GM12878 (cell line): ENCODE data around the gene NAA35. TPM values are rescaled to one million over a fixed set of nuclear protein-coding genes. Genes with fewer than 3 reads are reported as not detected.

ENCODE experiments used
- ATAC-seq: fragments of 200-7000 bp; cut with Tn5 transposase; 3 replicates; pipeline ENCODE4 v1.9.1; 2020; ENCODE audit warnings: mild to moderate bottlenecking, moderate library complexity
- BruUV-seq: library from RNA; stranded (reverse); fragments of 400-500 nt; replicated peaks from 2 replicates; lab custom pipeline; 2021; lab: Mats Ljungman, UMichigan
- CTCF ChIA-PET: fragments of 300-600 bp; sonication (Branson Sonifier 250); formaldehyde crosslinking; extraction: SDS; loops from one replicate; lab custom pipeline; 2021; ENCODE audit warnings: inconsistent platforms; lab: Yijun Ruan, JAX
- POLR2A ChIA-PET: fragments of 350-600 bp; formaldehyde crosslinking; extraction: SDS; loops from one replicate; lab custom pipeline; 2021; ENCODE audit warnings: inconsistent platforms; lab: Charles Lee
- RAD21 ChIA-PET: fragments of 300-600 bp; sonication (Branson Sonifier 250); formaldehyde crosslinking; loops from one replicate; lab custom pipeline; 2023; ENCODE audit warnings: antibody characterized with exemption; ENCODE audit not compliant: unreplicated experiment; lab: Charles Lee
- SMC1A ChIA-PET: fragments of 300-600 bp; sonication (Branson Sonifier 250); formaldehyde crosslinking; loops from one replicate; lab custom pipeline; 2023; ENCODE audit not compliant: unreplicated experiment, uncharacterized antibody; lab: Charles Lee
- DNase-seq: peaks from one replicate; pipeline ENCODE4 v3.0.0-alpha.2; 2011; ENCODE audit warnings: low read depth, low spot score
- FAIRE-seq: peaks from 3 replicates; lab custom pipeline; 2011; peaks lifted over from hg19 to GRCh38; lab: Jason Lieb, UNC
- H2AFZ ChIP-seq: 2 replicates; pipeline ENCODE4 v1.6.0; 2011; ENCODE audit warnings: low read depth, low read length, control low read depth; ENCODE audit not compliant: control insufficient read depth
- H3K27ac ChIP-seq: 2 replicates; pipeline ENCODE4 v1.5.1; 2011; ENCODE audit warnings: control low read depth; ENCODE audit not compliant: control insufficient read depth, insufficient read depth
- H3K27me3 ChIP-seq, 2 experiments: replicated peaks in 1 of 2; 2 replicates each; pipeline versions ENCODE4 v1.6.0 to v1.6.1; 2011; ENCODE audit warnings: low read length in 1 of 2; ENCODE audit not compliant: control insufficient read depth in 2 of 2, insufficient read depth in 2 of 2
- H3K36me3 ChIP-seq, 2 experiments: 2 replicates each; pipeline ENCODE4 v1.5.1; 2011; ENCODE audit warnings: low read length in 1 of 2; ENCODE audit not compliant: control insufficient read depth in 2 of 2, insufficient read depth in 2 of 2
- H3K4me1 ChIP-seq: 2 replicates; pipeline ENCODE4 v1.6.1; 2011; ENCODE audit warnings: mild to moderate bottlenecking, low read length, moderate library complexity, mixed read lengths; ENCODE audit not compliant: control insufficient read depth, insufficient read depth
- H3K4me2 ChIP-seq: 2 replicates; pipeline ENCODE4 v1.6.0; 2011; ENCODE audit warnings: control low read depth; ENCODE audit not compliant: control insufficient read depth, insufficient read depth
- H3K4me3 ChIP-seq: fragments of 200-600 bp; sonication (generic); 2 replicates; pipeline ENCODE4 v1.5.1; 2016
- H3K79me2 ChIP-seq: 2 replicates; pipeline ENCODE4 v1.6.0; 2011; ENCODE audit warnings: low read length; ENCODE audit not compliant: control insufficient read depth, insufficient read depth
- H3K9ac ChIP-seq: 2 replicates; pipeline ENCODE4 v1.8.0; 2011; ENCODE audit warnings: low read length, control low read depth, mixed read lengths; ENCODE audit not compliant: control insufficient read depth, insufficient read depth
- H3K9me3 ChIP-seq: replicated peaks from 3 replicates; pipeline ENCODE4 v1.5.1; 2011; ENCODE audit warnings: mild to moderate bottlenecking, low read length; ENCODE audit not compliant: control insufficient read depth, insufficient read depth
- H4K20me1 ChIP-seq: 2 replicates; pipeline ENCODE4 v1.6.0; 2011; ENCODE audit not compliant: control insufficient read depth, insufficient read depth
- BCL11A ChIP-seq: IDR thresholded peaks from 2 replicates; pipeline ENCODE4 v1.6.1; 2011; ENCODE audit warnings: low read depth, low read length
- BRCA1 ChIP-seq: IDR thresholded peaks from 2 replicates; pipeline ENCODE4 v1.6.1; 2011; ENCODE audit warnings: low read depth, low read length, improper control_type of control experiment
- CBX3 ChIP-seq: fragments of 200-600 bp; sonication (generic); IDR thresholded peaks from 2 replicates; pipeline ENCODE4 v1.6.1; 2016; ENCODE audit warnings: low read depth, borderline replicate concordance
- CBX5 ChIP-seq: sonication (generic); IDR thresholded peaks from 2 replicates; pipeline ENCODE4 v1.6.1; 2016; ENCODE audit warnings: low read depth, moderate library complexity, mild to moderate bottlenecking, inconsistent platforms
- HDAC6 ChIP-seq: fragments of 200-600 bp; sonication (generic); IDR thresholded peaks from one replicate; pipeline ENCODE4 v1.8.0; 2017; ENCODE audit warnings: antibody characterized with exemption; ENCODE audit not compliant: unreplicated experiment
- KAT2A ChIP-seq: conservative IDR thresholded peaks from 2 replicates; pipeline ENCODE4 v1.6.1; 2011; ENCODE audit warnings: low read depth, low read length; ENCODE audit not compliant: control insufficient read depth
- MEF2A ChIP-seq: IDR thresholded peaks from 2 replicates; pipeline ENCODE4 v1.6.1; 2011; ENCODE audit warnings: low read depth, mild to moderate bottlenecking, low read length, moderate library complexity; ENCODE audit not compliant: insufficient read depth
- MXI1 ChIP-seq: fragments of 150-350 bp; IDR thresholded peaks from 2 replicates; pipeline ENCODE4 v1.6.1; 2011; ENCODE audit warnings: low read depth, mild to moderate bottlenecking, inconsistent platforms, low read length, improper control_type of control experiment
- RAD51 ChIP-seq: fragments of 450-650 bp; IDR thresholded peaks from 2 replicates; pipeline ENCODE4 v1.6.1; 2016; ENCODE audit warnings: moderate library complexity, mild to moderate bottlenecking, inconsistent platforms
- RUNX3 ChIP-seq: IDR thresholded peaks from 2 replicates; pipeline ENCODE4 v1.6.1; 2012; ENCODE audit warnings: low read length, inconsistent platforms
- SIX5 ChIP-seq: IDR thresholded peaks from 2 replicates; pipeline ENCODE4 v1.6.1; 2011; ENCODE audit warnings: mild to moderate bottlenecking, low read depth, low read length, moderate library complexity; ENCODE audit not compliant: severe bottlenecking
- SMAD1 ChIP-seq: fragments of 450-650 bp; IDR thresholded peaks from 2 replicates; pipeline ENCODE4 v1.6.1; 2018; ENCODE audit warnings: mild to moderate bottlenecking, low read depth; ENCODE audit not compliant: partially characterized antibody
- SP1 ChIP-seq: IDR thresholded peaks from one replicate; pipeline ENCODE4 v1.6.1; 2011; ENCODE audit warnings: low read depth, low read length
- SRF ChIP-seq, 2 experiments: IDR thresholded peaks; 2 replicates each; pipeline ENCODE4 v1.6.1; 2011; ENCODE audit warnings: low read depth in 2 of 2, low read length in 2 of 2, mild to moderate bottlenecking in 1 of 2, moderate library complexity in 1 of 2
- ZNF24 ChIP-seq: fragments of 450-650 bp; IDR thresholded peaks from 2 replicates; pipeline ENCODE4 v1.6.1; 2017; ENCODE audit warnings: antibody characterized with exemption, mild to moderate bottlenecking
- WGBS: methylation state at CpG from one replicate; pipeline ENCODE4 v1.1.6; 2016; ENCODE audit warnings: low lambda C conversion rate; ENCODE audit not compliant: insufficient replicate concordance, insufficient coverage; ENCODE audit errors: missing lambda C conversion rate; 5-methylcytosine and 5-hydroxymethylcytosine counted together
- in situ Hi-C: fragments of 300-500 bp; cut with MboI; formaldehyde crosslinking; loops from 9 replicates; pipeline ENCODE4 v1.14.3; 2018; ENCODE audit warnings: mixed read lengths
- intact Hi-C: fragments of 100-400 bp; cut with micrococcal nuclease; formaldehyde crosslinking; loops from one replicate; pipeline ENCODE4 v1.14.2; 2022; ENCODE audit not compliant: unreplicated experiment
- polyA plus RNA-seq, 11 experiments: library from polyadenylated mRNA; depleted of rRNA in 4 of 11; unstranded in 6 of 11; stranded (reverse) in 5 of 11; fragments of >200 nt; fragmentation: Nextera tagmentation in 4 of 11; fragmentation: Illumina TruSeq in 1 of 11; extraction: Ambion mirVana in 4 of 11; extraction: Trizol in 1 of 11; gene quantifications; 1 replicate in 1 of 11; 2 replicates in 10 of 11; pipeline versions ENCODE4 v1.2.1 to v1.2.3, GENCODE V29; 2011 to 2016; ENCODE audit warnings: inconsistent platforms in 2 of 11, missing spikeins in 2 of 11, low read depth in 1 of 11
- total RNA-seq, 4 experiments: library from RNA; depleted of rRNA in 3 of 4; stranded (reverse); fragments of >200 nt in 3 of 4; fragmentation: Illumina TruSeq in 1 of 4; extraction: Trizol in 1 of 4; gene quantifications; 2 replicates each; pipeline versions ENCODE4 v1.2.1 to v1.2.3, GENCODE V29; 2013 to 2021
- TF ChIP-seq, protein P1 (sequence below): fragments of 450-650 bp; IDR thresholded peaks from 2 replicates; pipeline ENCODE4 v1.6.1; 2017; ENCODE audit warnings: low read depth, mild to moderate bottlenecking, moderate library complexity
- TF ChIP-seq, protein P2 (sequence below): fragments of 150-350 bp; IDR thresholded peaks from 2 replicates; pipeline ENCODE4 v1.6.1; 2014; ENCODE audit warnings: mild to moderate bottlenecking, low read depth, low read length

The NAA35 gene
- total and polyA plus RNA-seq, 10 of the 15 experiments (the other 5 are each of a cell fraction or from before 2014, with no cell fraction given), result 15.5 to 38.0 (median 26.9) TPM

DNA sequence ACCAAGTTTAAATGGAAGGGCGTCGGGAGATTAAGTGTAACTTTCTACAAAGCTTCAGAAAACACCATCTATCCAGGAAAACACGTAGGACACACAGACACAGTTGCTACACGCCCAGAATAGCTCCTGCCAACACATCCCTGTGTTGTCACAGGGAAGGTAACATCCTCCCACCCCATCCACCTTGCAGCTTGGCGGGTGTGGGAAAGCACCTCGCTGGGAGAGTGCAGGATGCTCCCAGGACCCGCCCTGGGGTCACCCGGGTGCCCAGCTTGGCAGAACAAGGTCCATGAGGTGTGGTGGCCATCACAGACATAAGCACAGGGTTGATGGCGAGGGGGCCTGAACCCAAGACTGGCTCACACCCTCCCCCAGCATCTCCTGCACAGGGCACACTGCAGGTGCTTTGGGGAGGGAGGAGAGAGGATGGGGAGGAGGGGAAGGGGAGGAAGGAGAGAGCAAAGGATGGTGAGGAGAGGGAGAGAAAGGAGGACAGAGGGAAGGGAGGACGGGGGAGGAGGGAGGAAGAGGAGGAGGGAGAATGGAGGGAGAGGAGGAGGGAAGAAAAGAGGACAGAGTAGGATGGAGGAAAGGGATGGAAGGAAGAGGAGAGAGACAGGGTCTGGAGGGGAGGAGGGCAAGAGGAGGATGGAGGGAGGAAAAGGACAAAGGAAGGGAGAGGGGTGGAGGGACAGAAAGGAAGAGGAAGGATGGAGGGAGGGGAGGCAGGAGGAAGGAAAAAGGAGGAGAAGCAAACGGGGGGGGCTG lies 121.2 kb downstream of the NAA35 start:
- H3K27me3 ChIP-seq, result no peaks in the 10 kb centered on the region
- intact Hi-C loops, result no loop called here
- H3K4me2 ChIP-seq, result no peak overlapping the region
- H4K20me1 ChIP-seq, result no peaks in the 10 kb centered on the region
- POLR2A ChIA-PET, result interaction anchor here (0.6 kb wide), 1 partner anchor 1010 kb away, joined by 4 read pairs; no protein-coding TSS in a partner anchor
- no peak overlapping the region for H3K9ac ChIP-seq
- CTCF ChIA-PET, result no interaction called here
- in situ Hi-C loops, result no loop called here
- H3K27ac ChIP-seq, result no peak overlapping the region
- TF ChIP-seq, protein P1, sequence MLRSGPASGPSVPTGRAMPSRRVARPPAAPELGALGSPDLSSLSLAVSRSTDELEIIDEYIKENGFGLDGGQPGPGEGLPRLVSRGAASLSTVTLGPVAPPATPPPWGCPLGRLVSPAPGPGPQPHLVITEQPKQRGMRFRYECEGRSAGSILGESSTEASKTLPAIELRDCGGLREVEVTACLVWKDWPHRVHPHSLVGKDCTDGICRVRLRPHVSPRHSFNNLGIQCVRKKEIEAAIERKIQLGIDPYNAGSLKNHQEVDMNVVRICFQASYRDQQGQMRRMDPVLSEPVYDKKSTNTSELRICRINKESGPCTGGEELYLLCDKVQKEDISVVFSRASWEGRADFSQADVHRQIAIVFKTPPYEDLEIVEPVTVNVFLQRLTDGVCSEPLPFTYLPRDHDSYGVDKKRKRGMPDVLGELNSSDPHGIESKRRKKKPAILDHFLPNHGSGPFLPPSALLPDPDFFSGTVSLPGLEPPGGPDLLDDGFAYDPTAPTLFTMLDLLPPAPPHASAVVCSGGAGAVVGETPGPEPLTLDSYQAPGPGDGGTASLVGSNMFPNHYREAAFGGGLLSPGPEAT, result no peak
- TF ChIP-seq SRF (IDR thresholded peaks at IDR 0.05; ENCODE audit: low read depth in 2 of 2, low read length in 2 of 2) (no peak), CBX5 (no peak), ZNF24 (no peak), BCL11A (no peak), SIX5 (no peak), CBX3 (no peak), HDAC6 (no peak), MEF2A (no peak), KAT2A (no peak), SMAD1 (no peak), MXI1 (no peak), RUNX3 (no peak), BRCA1 (no peak), SP1 (no peak), RAD51 (no peak)
- TF ChIP-seq, protein P2, sequence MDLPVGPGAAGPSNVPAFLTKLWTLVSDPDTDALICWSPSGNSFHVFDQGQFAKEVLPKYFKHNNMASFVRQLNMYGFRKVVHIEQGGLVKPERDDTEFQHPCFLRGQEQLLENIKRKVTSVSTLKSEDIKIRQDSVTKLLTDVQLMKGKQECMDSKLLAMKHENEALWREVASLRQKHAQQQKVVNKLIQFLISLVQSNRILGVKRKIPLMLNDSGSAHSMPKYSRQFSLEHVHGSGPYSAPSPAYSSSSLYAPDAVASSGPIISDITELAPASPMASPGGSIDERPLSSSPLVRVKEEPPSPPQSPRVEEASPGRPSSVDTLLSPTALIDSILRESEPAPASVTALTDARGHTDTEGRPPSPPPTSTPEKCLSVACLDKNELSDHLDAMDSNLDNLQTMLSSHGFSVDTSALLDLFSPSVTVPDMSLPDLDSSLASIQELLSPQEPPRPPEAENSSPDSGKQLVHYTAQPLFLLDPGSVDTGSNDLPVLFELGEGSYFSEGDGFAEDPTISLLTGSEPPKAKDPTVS, result no peak
- no TSS peak for BruUV-seq
- RAD21 ChIA-PET, result no interaction called here
- H3K36me3 ChIP-seq, result no peaks in the 10 kb centered on the region
- DNase-seq, result no peak
- H3K79me2 ChIP-seq, result no peaks in the 10 kb centered on the region
- H2AFZ ChIP-seq, result no peak overlapping the region
- SMC1A ChIA-PET, result interaction anchor here (1.1 kb wide), 1 partner anchor 10 kb away, joined by 4 read pairs; no protein-coding TSS in a partner anchor
- no peak overlapping the region for H3K4me3 ChIP-seq
- WGBS, result 30% methylated on average over 10 of the region's 11 CpGs
- no peak; the same call in 2 of the 3 replicates for ATAC-seq
- H3K4me1 ChIP-seq, result no peaks in the 10 kb centered on the region
- FAIRE-seq, result no peak
- H3K9me3 ChIP-seq, result no peaks in the 10 kb centered on the region
